Measurements from ENCODE around the gene TRPM4. TPM values are rescaled to one million over a fixed set of nuclear protein-coding genes. Genes with fewer than 3 reads are reported as not detected.

The TRPM4 gene
- total RNA-seq, 4 donors from 2014 or later: 228 to 419 (median 258) TPM

DNA sequence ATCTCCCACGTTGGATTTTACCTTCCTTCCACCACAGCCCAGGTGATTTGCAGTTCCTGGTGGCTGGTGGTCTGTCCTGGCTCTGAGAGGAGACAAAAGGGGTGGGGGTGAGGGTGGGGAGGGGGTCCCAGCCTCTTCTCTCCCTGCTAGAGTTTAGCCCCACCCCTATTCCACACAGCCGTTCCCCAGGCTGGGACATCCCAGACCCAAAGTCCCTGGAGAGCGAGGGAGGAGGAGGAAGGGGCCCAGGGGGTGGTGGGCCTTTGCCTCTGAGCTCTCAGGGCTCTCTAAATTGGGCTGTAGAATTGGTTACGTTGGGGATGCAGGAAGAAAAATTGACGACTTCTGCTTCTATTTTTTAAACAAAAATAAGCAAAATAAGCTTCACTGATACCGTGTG lies 85.5 kb downstream of the TRPM4 start:
- Histone ChIP-seq H3K36me3 (no peaks in the 10 kb centered on the region), H3K27me3 (no peaks in the 10 kb centered on the region), H3K4me3 (no peak overlapping the region), H3K27ac (no peak overlapping the region), H3K4me1 (no peaks in the 10 kb centered on the region), H3K9me3 (no peaks in the 10 kb centered on the region)
- TF ChIP-seq CTCF (IDR thresholded peaks at IDR 0.05) (no peak), POLR2A (IDR thresholded peaks at IDR 0.05) (no peak)
- peak in 1 of 3 donors; percentile 6 for DNase-seq

GRCh38 chr19:49243726-49244125 lies 86.1 kb downstream of the TRPM4 start:
- Histone ChIP-seq H3K27ac (no peak overlapping the region), H3K27me3 (no peaks in the 10 kb centered on the region), H3K4me1 (no peaks in the 10 kb centered on the region), H3K4me3 (no peak overlapping the region), H3K9me3 (no peaks in the 10 kb centered on the region), H3K36me3 (no peaks in the 10 kb centered on the region)
- DNase-seq: peak in 1 of 3 donors; percentile 13
- TF ChIP-seq CTCF (IDR thresholded peaks at IDR 0.05) (no peak), POLR2A (IDR thresholded peaks at IDR 0.05) (no peak)

DNA sequence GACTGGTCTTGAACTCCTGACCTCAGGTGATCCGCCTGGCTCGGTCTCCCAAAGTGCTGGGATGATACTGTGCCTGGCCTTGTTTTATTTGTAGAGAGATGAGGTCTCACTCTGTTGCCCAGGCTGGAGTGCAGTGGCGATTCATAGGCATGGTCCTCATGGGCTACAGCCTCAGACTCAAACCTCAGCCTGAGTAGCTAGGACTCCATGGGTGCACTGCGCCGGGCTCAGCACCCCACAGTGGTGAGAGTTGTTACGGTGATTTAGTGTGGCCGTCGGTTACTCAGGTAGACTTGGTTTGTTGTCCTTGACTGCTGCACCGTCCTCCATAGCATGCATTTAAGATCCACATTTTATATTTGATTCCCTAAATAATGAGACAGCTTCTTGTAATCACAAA lies 86.7 kb downstream of the TRPM4 start:
- no peak overlapping the region for H3K4me3 ChIP-seq
- no peaks in the 10 kb centered on the region for H3K9me3 ChIP-seq
- no peaks in the 10 kb centered on the region for H3K36me3 ChIP-seq
- no peaks in the 10 kb centered on the region for H3K27me3 ChIP-seq
- H3K4me1 ChIP-seq: no peaks in the 10 kb centered on the region
- TF ChIP-seq CTCF (IDR thresholded peaks at IDR 0.05) (no peak), POLR2A (IDR thresholded peaks at IDR 0.05) (no peak)
- H3K27ac ChIP-seq: no peak overlapping the region
- DNase-seq: peak in 1 of 3 donors; percentile 25

GRCh38 chr19:49247676-49248075 lies 90.1 kb downstream of the TRPM4 start:
- Histone ChIP-seq H3K27ac (no peak overlapping the region), H3K9me3 (no peaks in the 10 kb centered on the region), H3K36me3 (no peaks in the 10 kb centered on the region), H3K4me3 (no peak overlapping the region), H3K4me1 (no peaks in the 10 kb centered on the region), H3K27me3 (no peaks in the 10 kb centered on the region)
- no peak for DNase-seq
- TF ChIP-seq CTCF (IDR thresholded peaks at IDR 0.05) (no peak), POLR2A (IDR thresholded peaks at IDR 0.05) (no peak)

DNA sequence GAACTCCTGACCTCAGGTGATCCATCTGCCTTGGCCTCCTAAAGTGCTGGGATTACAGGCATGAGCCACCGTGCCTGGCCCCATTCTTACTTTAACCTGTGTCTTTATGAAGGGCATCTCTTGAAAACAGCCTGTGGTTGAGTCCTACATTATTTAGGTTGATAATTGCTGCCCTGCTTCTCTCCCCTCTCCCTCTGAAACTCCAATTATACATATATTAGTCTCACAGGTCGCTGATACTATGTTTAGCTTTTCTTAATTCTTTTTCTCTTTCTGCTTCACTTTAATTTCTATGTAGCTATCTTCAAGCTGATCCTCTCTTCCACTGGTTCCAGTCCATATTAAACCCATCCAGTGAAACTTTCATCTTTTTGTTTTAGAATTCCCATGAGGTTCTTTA lies 92.3 kb downstream of the TRPM4 start:
- no peak for DNase-seq
- H3K27me3 ChIP-seq: no peaks in the 10 kb centered on the region
- TF ChIP-seq POLR2A (IDR thresholded peaks at IDR 0.05) (no peak), CTCF (IDR thresholded peaks at IDR 0.05) (no peak)
- H3K36me3 ChIP-seq: no peaks in the 10 kb centered on the region
- H3K4me3 ChIP-seq: no peak overlapping the region
- no peaks in the 10 kb centered on the region for H3K4me1 ChIP-seq
- H3K27ac ChIP-seq: no peak overlapping the region
- no peaks in the 10 kb centered on the region for H3K9me3 ChIP-seq

- no peaks in the 10 kb centered on the region for H3K27me3 ChIP-seq
- DNase-seq: no peak
- TF ChIP-seq CTCF (IDR thresholded peaks at IDR 0.05): no peak
- no peak for TF ChIP-seq POLR2A (IDR thresholded peaks at IDR 0.05)
- no peak overlapping the region for H3K4me3 ChIP-seq
- H3K36me3 ChIP-seq: no peaks in the 10 kb centered on the region
- H3K4me1 ChIP-seq: no peaks in the 10 kb centered on the region
- peaks cover 0 to 21% (median 7%) of the 10 kb centered on the region in 4 donors for H3K9me3 ChIP-seq
- H3K27ac ChIP-seq: no peak overlapping the region
Measured at GRCh38 chr19:49255674-49256073, 98.1 kb downstream of the TRPM4 start.

All from Peyer's patch (tissue), 4 donors.